Neural cell (in vitro differentiated cells): ENCODE results near the gene ANXA4. TPM values are rescaled to one million over a fixed set of nuclear protein-coding genes. Genes with fewer than 3 reads are reported as not detected.

Experiments used
- H2AFZ ChIP-seq: fragments of 200-600, 300-800 bp; sonication (generic), shearing (Covaris generic); 2 replicates; pipeline ENCODE4 v1.6.0; 2014; ENCODE audit warnings: low read depth, mild to moderate bottlenecking, antibody characterized with exemption, low read length, moderate library complexity
- H3F3A ChIP-seq: fragments of 200-600 bp; shearing (Covaris generic); 2 replicates; pipeline ENCODE4 v1.6.1; 2016; ENCODE audit warnings: mild to moderate bottlenecking, moderate library complexity, mixed read lengths, antibody characterized with exemption, low read length; ENCODE audit not compliant: insufficient read depth, poor library complexity, severe bottlenecking
- H3K27ac ChIP-seq: fragments of 200-600, 300-800 bp; sonication (generic), shearing (Covaris generic); 2 replicates; pipeline ENCODE4 v1.5.1; 2014; ENCODE audit warnings: mild to moderate bottlenecking, low read length, moderate library complexity
- H3K27me3 ChIP-seq: fragments of 300-800, 200-600 bp; sonication (generic), shearing (Covaris generic); 2 replicates; pipeline ENCODE4 v1.6.0; 2014; ENCODE audit warnings: mild to moderate bottlenecking, low read depth, low read length, moderate library complexity; ENCODE audit not compliant: insufficient read depth
- H3K36me3 ChIP-seq: fragments of 300-800, 200-600 bp; sonication (generic), shearing (Covaris generic); 2 replicates; pipeline ENCODE4 v1.5.1; 2014; ENCODE audit warnings: mild to moderate bottlenecking, antibody characterized with exemption, low read length, moderate library complexity; ENCODE audit not compliant: insufficient read depth
- H3K4me2 ChIP-seq: fragments of 300-800, 200-600 bp; sonication (generic), shearing (Covaris generic); 2 replicates; pipeline ENCODE4 v1.6.0; 2014; ENCODE audit warnings: mild to moderate bottlenecking, low read length
- H3K4me3 ChIP-seq: fragments of 300-800, 200-600 bp; sonication (generic), shearing (Covaris generic); 2 replicates; pipeline ENCODE4 v1.5.1; 2014; ENCODE audit warnings: mild to moderate bottlenecking, low read length, moderate library complexity
- H3K79me2 ChIP-seq: fragments of 200-600 bp; shearing (Covaris generic); replicated peaks from 2 replicates; pipeline ENCODE4 v1.6.0; 2014; ENCODE audit warnings: mild to moderate bottlenecking, low read length, moderate library complexity; ENCODE audit not compliant: insufficient read depth
- H3K9ac ChIP-seq: fragments of 300-800, 200-600 bp; sonication (generic), shearing (Covaris generic); 2 replicates; pipeline ENCODE4 v1.6.1; 2016; ENCODE audit warnings: mild to moderate bottlenecking, low read length, mixed read lengths
- H3K9me2 ChIP-seq: fragments of 200-600 bp; shearing (Covaris generic); 2 replicates; pipeline ENCODE4 v1.6.1; 2016; ENCODE audit warnings: mild to moderate bottlenecking, low read length, mixed read lengths; ENCODE audit not compliant: insufficient read depth
- H3K9me3 ChIP-seq: fragments of 200-600, 300-800 bp; sonication (generic), shearing (Covaris generic); 2 replicates; pipeline ENCODE4 v1.6.1; 2016; ENCODE audit warnings: mild to moderate bottlenecking, mixed run types, low read length, moderate library complexity, mixed read lengths
- H4K20me1 ChIP-seq: fragments of 200-600 bp; shearing (Covaris generic); 2 replicates; pipeline ENCODE4 v1.6.1; 2016; ENCODE audit warnings: mild to moderate bottlenecking, mixed run types; ENCODE audit not compliant: insufficient read depth
- CTCF ChIP-seq: fragments of 450-650 bp; IDR thresholded peaks from 2 replicates; pipeline ENCODE4 v1.5.1; 2014; ENCODE audit warnings: antibody characterized with exemption, mild to moderate bottlenecking, moderate library complexity; ENCODE audit not compliant: poor library complexity, severe bottlenecking
- EP300 ChIP-seq: fragments of 450-650 bp; conservative IDR thresholded peaks from 2 replicates; pipeline ENCODE4 v1.6.1; 2014; ENCODE audit warnings: antibody characterized with exemption, mild to moderate bottlenecking, moderate library complexity; ENCODE audit not compliant: poor library complexity, severe bottlenecking
- EZH2 ChIP-seq: fragments of 200-600, 300-800 bp; shearing (Covaris generic), sonication (generic); IDR thresholded peaks from 2 replicates; pipeline ENCODE4 v1.6.1; 2014; ENCODE audit warnings: antibody characterized with exemption, low read length, borderline replicate concordance, mild to moderate bottlenecking; ENCODE audit not compliant: insufficient read depth, poor library complexity, severe bottlenecking
- MXI1 ChIP-seq: fragments of 450-650 bp; conservative IDR thresholded peaks from 2 replicates; pipeline ENCODE4 v1.6.1; 2014; ENCODE audit warnings: antibody characterized with exemption, mild to moderate bottlenecking; ENCODE audit not compliant: poor library complexity, severe bottlenecking
- POLR2AphosphoS5 ChIP-seq: IDR thresholded peaks from 2 replicates; pipeline ENCODE4 v1.6.1; 2012
- RAD21 ChIP-seq: fragments of 450-650 bp; conservative IDR thresholded peaks from 2 replicates; pipeline ENCODE4 v1.6.1; 2014; ENCODE audit warnings: antibody characterized with exemption, mild to moderate bottlenecking, moderate library complexity
- SMC3 ChIP-seq: fragments of 450-650 bp; conservative IDR thresholded peaks from 2 replicates; pipeline ENCODE4 v1.6.1; 2014; ENCODE audit warnings: antibody characterized with exemption, mild to moderate bottlenecking, moderate library complexity; ENCODE audit not compliant: poor library complexity
- TAF1 ChIP-seq: IDR thresholded peaks from 2 replicates; pipeline ENCODE4 v1.6.1; 2012; ENCODE audit warnings: low read depth
- polyA plus RNA-seq: library from polyadenylated mRNA; depleted of rRNA; stranded (reverse); fragments of >200 nt; gene quantifications from 2 replicates; pipeline ENCODE4 v1.2.3, GENCODE V29; 2014
- TF ChIP-seq, protein P1 (sequence below): IDR thresholded peaks from 2 replicates; pipeline ENCODE4 v1.6.1; 2012; ENCODE audit warnings: borderline replicate concordance

Gene ANXA4
- polyA plus RNA-seq, 1 donor from 2014 or later, result 1.8 TPM

DNA sequence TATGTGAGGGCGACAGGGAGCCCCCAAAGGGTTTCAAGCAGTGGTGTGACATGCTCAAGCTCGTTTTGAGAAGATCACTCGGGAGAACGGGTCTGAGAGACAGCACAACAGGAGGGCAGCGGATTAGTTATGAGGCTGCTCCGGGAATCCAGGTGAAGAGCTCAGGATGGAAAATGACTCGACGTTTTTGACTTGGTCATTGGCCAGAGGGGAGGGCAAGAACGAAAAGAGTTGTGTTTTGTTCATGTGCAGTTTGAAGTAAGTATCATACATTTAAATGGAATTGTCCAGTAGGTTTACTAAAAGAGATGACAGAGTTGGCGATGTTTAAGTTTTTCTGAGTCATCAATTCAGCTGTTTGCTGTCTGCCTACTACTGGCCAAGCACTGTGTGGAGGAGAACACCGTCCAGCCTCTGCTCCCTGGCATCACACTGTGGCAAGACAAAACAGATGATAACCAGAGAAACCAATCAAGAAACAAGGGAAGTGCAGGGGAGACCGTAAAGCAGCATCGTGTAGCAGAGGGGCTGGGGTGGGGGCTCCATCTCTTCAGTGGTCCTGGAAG lies 25.3 kb upstream of the ANXA4 start:
- Histone ChIP-seq H4K20me1 (no peaks in the 10 kb centered on the region), H3K9me3 (no peaks in the 10 kb centered on the region), H3K9me2 (no peaks in the 10 kb centered on the region), H3F3A (no peaks in the 10 kb centered on the region), H2AFZ (no peak overlapping the region), H3K27ac (no peak overlapping the region), H3K9ac (no peak overlapping the region), H3K27me3 (no peaks in the 10 kb centered on the region), H3K4me2 (no peak overlapping the region), H3K4me3 (no peak overlapping the region), H3K79me2 (no peaks in the 10 kb centered on the region), H3K36me3 (no peaks in the 10 kb centered on the region)
- TF ChIP-seq TAF1, result no peak
- TF ChIP-seq RAD21, result no peak
- no peak for TF ChIP-seq POLR2AphosphoS5
- no peak for TF ChIP-seq EP300
- TF ChIP-seq CTCF, result no peak
- TF ChIP-seq MXI1, result no peak
- no peak for TF ChIP-seq EZH2
- no peak for TF ChIP-seq SMC3
- TF ChIP-seq, protein P1, sequence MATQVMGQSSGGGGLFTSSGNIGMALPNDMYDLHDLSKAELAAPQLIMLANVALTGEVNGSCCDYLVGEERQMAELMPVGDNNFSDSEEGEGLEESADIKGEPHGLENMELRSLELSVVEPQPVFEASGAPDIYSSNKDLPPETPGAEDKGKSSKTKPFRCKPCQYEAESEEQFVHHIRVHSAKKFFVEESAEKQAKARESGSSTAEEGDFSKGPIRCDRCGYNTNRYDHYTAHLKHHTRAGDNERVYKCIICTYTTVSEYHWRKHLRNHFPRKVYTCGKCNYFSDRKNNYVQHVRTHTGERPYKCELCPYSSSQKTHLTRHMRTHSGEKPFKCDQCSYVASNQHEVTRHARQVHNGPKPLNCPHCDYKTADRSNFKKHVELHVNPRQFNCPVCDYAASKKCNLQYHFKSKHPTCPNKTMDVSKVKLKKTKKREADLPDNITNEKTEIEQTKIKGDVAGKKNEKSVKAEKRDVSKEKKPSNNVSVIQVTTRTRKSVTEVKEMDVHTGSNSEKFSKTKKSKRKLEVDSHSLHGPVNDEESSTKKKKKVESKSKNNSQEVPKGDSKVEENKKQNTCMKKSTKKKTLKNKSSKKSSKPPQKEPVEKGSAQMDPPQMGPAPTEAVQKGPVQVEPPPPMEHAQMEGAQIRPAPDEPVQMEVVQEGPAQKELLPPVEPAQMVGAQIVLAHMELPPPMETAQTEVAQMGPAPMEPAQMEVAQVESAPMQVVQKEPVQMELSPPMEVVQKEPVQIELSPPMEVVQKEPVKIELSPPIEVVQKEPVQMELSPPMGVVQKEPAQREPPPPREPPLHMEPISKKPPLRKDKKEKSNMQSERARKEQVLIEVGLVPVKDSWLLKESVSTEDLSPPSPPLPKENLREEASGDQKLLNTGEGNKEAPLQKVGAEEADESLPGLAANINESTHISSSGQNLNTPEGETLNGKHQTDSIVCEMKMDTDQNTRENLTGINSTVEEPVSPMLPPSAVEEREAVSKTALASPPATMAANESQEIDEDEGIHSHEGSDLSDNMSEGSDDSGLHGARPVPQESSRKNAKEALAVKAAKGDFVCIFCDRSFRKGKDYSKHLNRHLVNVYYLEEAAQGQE, result no peak

GRCh38 chr2:69717186-69717585 lies 24.7 kb upstream of the ANXA4 start:
- H3K4me2 ChIP-seq, result no peak overlapping the region
- no peak overlapping the region for H3K4me3 ChIP-seq
- H3K27ac ChIP-seq, result no peak overlapping the region
- H3K27me3 ChIP-seq, result no peaks in the 10 kb centered on the region
- no peaks in the 10 kb centered on the region for H3F3A ChIP-seq
- H3K36me3 ChIP-seq, result no peaks in the 10 kb centered on the region
- H3K9ac ChIP-seq, result no peak overlapping the region
- H3K9me3 ChIP-seq, result no peaks in the 10 kb centered on the region
- no peak for TF ChIP-seq RAD21
- no peak for TF ChIP-seq EZH2
- no peak for TF ChIP-seq EP300
- no peak for TF ChIP-seq CTCF
- TF ChIP-seq SMC3, result no peak
- TF ChIP-seq TAF1, result no peak
- TF ChIP-seq, protein P1, result no peak
- no peak for TF ChIP-seq MXI1
- no peak for TF ChIP-seq POLR2AphosphoS5
- no peak overlapping the region for H2AFZ ChIP-seq
- H3K79me2 ChIP-seq, result no peaks in the 10 kb centered on the region
- H4K20me1 ChIP-seq, result no peaks in the 10 kb centered on the region
- H3K9me2 ChIP-seq, result no peaks in the 10 kb centered on the region
